Measurements from ENCODE around the gene GYS1.

The GYS1 gene

DNA sequence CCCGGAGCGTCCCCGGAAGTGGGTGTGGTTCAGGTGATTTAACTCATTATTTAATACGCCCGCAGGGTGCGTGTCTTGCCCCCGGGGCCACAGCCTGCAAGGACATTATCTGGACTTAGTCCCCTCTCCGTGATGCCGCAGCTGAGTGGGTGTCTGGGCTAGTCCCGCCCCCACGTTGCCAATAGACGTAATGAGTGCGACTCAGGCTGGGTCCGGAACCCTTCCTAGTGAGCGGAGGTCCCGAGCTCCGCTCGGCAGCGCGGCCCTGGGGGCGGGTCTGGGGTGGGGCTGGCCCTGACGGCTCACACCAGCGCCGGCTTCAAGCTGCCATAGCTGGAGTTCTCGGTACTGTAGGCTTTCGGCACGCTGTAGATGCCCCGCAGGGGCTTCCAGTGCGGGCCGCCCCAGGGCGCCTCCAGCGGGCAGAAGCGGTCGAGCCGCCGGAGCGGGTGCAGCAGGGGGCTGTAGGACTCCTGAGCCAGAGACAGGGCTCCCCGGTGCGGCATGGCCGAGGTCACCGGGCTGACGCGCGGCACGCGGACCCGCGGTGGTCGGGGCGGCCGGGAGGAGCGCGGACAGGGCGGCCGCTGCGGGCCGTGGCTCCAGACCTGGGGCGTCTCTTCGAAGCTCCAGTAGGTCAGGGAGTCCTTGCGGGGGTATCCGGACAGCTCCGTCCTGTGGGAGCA, 24.7 kb upstream of the GYS1 start:
- peak; percentile 62 for DNase-seq

DNA sequence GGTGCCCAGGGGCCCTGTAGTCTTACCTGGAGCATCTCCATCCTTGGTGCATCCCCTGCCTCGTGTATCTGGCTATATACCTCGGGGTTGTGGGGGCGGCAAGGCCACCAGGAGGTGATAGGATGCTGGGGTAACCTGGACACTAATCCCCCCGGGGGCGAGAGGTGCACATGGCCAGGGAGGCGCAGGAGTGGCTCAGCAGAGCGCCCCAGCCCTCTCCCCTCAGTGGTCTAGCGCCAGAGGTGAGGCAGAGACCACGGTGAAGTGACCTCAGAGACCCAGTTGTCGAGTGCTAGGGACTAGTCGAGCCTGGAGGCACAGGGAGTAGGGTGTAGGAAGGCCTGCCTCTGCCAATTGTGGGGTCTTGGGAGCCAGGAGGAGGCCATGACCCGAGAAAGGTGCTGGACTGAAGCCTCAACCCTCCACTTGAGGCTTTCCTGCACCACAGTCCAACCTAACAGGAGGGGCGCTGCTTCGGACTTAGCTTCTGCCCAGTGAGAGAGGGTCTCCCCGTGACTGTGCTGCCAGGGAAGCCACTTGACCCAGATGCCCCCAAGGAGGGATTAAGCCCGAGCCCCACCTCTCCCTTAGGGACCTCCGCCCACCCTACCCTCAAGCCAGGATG, 24.0 kb upstream of the GYS1 start, which contains the start of gene LHB:
Gene LHB, minus strand, starts transcription at position 51 of the 625 bp plus-strand sequence. Its CDS starts 10 bp downstream, at position 41.
- no peak for DNase-seq

DNA sequence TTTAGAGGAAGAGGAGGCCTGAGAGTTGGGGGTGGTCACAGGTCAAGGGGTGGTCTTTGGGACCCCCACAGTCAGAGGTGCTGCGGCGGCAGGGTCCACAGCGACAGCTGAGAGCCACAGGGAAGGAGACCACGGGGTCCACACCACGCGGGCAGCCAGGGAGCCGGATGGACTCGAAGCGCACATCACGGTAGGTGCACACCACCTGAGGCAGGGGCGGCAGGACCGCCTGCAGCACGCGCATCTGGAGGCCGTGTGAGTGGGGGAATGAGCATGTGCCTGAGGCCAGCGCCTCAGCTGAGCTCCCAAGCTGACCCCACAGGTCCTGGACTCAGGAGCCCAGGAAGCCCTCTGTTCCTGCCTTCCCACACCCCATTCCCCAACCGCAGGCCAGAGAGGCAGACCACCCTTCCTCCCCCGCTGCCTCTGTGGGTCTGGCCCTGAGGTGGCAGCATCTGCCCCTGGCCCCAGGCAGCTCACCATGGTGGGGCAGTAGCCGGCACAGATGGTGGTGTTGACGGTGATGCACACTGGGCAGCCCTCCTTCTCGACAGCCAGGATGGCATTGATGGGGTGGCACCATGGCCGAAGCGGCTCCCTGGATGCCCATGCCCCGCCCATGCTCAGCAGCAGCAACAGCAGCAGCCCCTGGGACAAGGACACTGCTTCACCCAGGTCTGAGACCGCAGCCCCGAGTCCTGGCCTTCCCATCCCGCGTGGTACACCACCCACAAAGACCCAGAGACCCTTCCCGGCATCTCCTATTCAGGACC, 23.1 kb upstream of the GYS1 start:
- DNase-seq: no peak

- DNase-seq: no peak
Observed at GRCh38 chr19:49014870-49015255, 21.8 kb upstream of the GYS1 start.

- DNase-seq: no peak
Observed at GRCh38 chr19:49014123-49014869, 21.2 kb upstream of the GYS1 start.

DNA sequence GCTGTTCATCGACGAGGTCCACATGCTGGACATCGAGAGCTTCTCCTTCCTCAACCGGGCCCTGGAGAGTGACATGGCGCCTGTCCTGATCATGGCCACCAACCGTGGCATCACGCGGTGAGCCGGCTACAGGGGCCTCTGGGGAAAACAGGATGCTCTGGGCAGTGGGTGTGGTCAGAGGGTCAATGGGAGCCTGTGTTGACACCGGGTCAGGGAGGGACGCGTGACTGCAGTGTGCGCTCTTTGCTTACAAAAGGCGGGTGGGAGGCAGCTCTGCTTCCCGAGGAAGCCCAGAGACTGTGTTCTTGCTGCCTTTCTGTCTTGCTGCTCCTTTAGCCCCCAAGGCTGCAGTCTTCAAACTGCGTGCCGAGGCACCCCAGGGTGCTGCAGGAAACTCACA, 18.1 kb upstream of the GYS1 start:
- no peak for DNase-seq

GRCh38 chr19:49010453-49010852, 17.3 kb upstream of the GYS1 start:
- no peak for DNase-seq

- no peak for DNase-seq
Observed at GRCh38 chr19:49009828-49010227, 16.7 kb upstream of the GYS1 start.

DNA sequence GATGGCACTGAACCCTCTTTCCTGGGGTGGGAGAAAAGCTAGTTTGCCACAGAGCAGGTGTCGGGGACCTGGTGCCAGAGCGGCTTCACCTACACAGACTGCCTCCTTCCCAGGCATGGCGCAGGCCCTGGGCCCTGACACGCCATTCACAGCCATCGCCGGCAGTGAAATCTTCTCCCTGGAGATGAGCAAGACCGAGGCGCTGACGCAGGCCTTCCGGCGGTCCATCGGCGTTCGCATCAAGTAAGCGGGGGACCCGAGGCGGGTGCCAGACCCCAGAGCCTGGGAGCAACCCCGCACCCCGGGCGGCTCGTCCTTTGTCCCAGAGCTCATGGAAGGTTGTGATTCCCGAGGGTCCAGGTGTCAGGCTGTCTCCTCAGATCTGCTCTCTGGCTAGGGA, 13.8 kb upstream of the GYS1 start:
- DNase-seq: no peak

DNA sequence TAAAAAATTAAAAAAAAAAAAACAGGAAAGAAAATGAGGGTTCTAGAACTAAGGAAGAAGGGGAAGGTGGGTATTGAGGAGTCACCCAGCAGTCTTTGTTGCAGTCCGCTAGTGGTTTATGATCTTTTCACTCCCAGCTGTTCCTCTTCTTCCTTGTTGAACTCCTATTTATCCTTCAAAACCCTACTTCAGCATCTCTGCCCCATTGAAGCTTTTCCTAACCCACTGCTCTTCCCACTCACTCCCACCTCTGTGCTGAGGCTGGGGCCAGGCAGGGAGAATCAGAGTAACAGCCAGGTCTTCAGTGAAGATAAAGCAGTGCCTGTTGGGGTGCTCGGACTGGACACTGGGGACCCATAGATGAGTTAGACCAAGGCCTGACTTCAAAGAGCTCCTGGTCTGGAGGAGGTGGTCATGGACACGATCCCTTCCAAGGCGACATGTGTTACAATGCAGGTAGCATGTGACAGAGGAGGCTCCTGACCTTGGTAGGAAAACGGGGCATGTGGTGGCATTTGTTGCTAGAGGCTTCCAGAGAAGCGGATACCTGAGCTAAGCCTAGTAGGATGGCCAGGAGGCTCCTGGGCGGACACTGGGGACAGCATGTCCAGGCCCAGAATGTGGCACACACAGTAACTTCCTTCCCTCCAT, 12.0 kb upstream of the GYS1 start:
- DNase-seq: no peak

DNA sequence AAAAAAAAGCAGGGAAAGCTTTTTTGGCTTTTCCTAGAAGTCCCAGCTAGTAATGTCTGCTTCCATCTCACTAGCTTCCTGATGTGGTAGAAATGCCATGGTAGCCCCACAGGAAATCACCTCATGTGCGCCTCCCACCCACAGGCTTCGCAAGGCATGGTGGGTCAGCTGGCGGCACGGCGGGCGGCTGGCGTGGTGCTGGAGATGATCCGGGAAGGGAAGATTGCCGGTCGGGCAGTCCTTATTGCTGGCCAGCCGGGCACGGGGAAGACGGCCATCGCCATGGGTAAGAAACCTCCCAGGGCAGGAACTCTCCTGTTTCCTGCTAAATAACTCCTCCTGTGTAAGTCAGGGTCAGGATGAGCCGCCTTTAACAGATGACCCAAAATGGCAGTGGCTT, 11.0 kb upstream of the GYS1 start:
- DNase-seq: no peak

- no peak for DNase-seq
Observed at GRCh38 chr19:48999481-49000325, 6.6 kb upstream of the GYS1 start.

GRCh38 chr19:48997972-48998371, 4.9 kb upstream of the GYS1 start:
- DNase-seq: no peak

- no peak for DNase-seq
Observed at GRCh38 chr19:48994035-48994386, 902 bp upstream of the GYS1 start.

DNA sequence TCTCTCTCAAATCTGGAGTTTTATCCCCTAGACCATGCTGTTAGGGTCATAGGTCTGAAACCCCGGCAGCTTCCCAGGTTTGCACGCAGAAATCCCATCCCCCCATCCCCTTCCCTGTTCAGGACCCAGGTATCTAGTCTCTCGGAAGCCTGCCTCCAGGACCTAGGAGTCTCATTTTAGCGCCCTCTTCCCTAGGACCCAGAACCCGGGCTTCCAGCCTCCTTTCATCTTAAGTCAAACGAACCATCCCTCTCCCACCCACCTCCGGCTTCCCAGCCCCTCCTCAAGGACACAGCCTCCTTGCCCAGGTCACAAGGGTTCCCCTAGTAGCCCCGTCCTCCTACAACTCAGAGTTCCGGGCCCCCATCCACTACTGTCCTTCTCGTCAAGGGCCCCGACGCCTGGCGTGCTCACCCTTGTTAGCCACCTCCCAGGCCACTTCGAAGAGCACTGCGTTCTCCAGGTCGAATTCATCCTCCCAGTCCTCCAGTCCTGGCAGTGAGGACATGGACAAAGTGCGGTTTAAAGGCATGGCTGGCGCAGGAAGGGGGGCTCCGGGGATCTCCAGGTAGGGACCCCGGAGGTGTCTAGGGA, 431 bp downstream of the GYS1 start:
- no peak for DNase-seq

- peak; percentile 68 for DNase-seq
Observed at GRCh38 chr19:48991873-48992580, 1.1 kb downstream of the GYS1 start.

DNA sequence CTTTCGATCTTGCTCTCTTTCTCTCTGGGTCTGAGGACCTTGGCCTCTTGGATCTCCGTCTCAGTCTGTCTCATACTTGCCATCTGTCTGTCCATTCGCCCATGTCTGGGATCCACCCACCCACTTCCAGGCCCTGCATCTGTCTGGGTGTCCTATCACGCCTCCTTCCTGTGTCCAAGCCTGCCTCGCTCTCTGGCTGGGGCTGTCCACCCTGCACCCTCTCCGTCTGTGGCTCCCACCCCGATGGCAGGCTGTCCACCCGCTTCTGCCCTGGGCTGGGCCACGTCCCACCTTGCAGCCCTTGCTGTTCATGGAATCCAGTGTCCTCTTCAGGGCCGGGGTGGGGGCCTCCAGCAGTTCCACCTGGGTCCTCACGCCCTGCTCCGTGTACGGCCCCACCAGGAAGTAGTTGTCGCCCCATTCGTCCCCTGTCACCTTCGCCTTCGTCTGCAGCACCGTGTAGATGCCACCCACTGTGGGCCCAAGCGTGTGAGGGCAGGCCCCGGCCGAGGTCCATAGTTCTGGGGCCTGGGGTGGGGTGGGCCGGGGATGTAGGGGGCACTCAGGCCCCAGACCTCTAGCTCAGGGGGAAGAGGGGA, 2.0 kb downstream of the GYS1 start:
- no peak for DNase-seq

DNA sequence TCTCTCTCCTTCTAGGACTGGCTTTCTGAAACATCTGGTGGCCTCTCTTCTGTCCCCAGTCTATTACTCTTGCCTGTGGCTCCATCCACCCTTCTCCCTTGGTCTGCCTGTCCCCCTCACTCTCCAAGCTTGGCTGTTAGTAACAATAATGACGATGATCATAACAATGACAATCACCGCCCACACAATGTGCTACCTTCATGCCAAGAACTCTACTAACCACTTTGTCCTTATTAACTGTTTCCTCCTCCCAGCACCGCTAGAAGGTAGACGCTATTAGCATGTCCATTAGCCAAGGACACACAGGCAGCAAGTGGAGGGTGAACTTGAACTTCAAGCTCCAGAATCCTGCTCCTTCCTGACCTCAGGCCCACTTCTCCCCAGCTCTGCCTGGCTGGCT, 2.7 kb downstream of the GYS1 start:
- no peak for DNase-seq

DNA sequence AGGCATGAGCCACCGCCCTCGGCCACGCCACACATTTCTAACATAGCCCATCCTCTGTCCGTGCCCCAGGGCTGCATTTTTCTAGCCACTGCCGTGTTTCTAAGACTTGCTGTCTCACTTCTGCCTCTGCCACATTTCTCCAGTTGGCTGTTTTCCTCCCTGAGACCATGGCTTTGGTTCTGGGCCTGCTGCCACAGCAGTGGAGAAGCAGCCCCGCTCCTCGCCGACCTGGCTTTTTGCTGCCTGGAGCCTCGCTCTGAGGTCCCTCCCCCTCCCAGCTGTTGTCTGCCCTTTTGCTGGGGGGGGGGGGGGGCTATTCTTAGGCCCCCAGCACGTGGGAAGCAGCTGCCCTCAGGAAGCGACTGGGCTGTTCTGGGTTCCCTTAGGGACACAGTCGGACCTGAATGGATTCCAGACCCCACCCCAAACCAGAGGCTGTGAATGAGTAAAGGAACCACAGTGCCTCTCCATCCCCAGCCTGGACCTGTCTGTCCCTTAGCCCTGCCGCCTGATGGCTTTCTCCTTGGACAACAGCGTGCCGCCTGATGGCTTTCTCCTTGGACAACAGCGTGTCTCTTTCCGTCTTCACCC, 3.3 kb downstream of the GYS1 start:
- peak; percentile 53 for DNase-seq

GRCh38 chr19:48988860-48989259, 4.2 kb downstream of the GYS1 start:
- DNase-seq: no peak

Data from left hindlimb (tissue), 1 donor.